Neuron (in vitro differentiated cells): ENCODE data around the gene SUSD6.
"Not testable (repeated sequence)": the region's sequence is repeated elsewhere in the genome, so short reads cannot be mapped to it uniquely, and the experiment has no call there.

Experiments
- H2AFZ ChIP-seq: one replicate; pipeline ENCODE4 v1.6.1; 2013; ENCODE audit warnings: low read depth, mild to moderate bottlenecking, inconsistent platforms, low read length, moderate library complexity
- H3K27me3 ChIP-seq: one replicate; pipeline ENCODE4 v1.6.1; 2013; ENCODE audit warnings: low read length; ENCODE audit not compliant: insufficient read depth
- H3K36me3 ChIP-seq: one replicate; pipeline ENCODE4 v1.6.1; 2013; ENCODE audit warnings: low read length; ENCODE audit not compliant: insufficient read depth
- H3K4me1 ChIP-seq: one replicate; pipeline ENCODE4 v1.6.1; 2013; ENCODE audit warnings: low read length; ENCODE audit not compliant: insufficient read depth
- H3K4me3 ChIP-seq: 2 replicates; pipeline ENCODE4 v1.5.1; 2013; ENCODE audit warnings: mild to moderate bottlenecking, low read length, moderate library complexity
- H3K9me3 ChIP-seq: one replicate; pipeline ENCODE4 v1.6.1; 2013; ENCODE audit warnings: low read length

Gene SUSD6

DNA sequence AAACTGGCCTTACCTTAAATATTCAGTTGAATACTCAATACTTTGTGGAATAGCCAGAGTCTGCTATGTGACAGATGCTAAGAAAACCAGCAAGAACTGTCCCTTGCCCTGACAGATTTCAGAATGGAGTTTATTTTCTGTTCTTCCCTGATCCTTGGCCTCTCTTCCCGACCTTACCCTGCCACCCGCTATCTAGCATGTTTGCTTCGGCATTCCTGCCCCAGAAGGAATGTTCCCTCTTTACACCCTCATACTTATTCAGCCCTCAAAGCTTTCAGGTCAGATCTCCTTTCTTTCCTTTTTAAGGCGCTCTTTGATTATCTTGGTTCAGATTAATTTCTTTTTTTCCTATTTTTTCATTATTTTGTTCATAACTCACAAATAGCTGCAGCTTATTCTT lies 21.8 kb downstream of the SUSD6 start:
- no peak overlapping the region for H2AFZ ChIP-seq
- no peaks in the 10 kb centered on the region for H3K9me3 ChIP-seq
- H3K27me3 ChIP-seq = no peaks in the 10 kb centered on the region
- H3K36me3 ChIP-seq = no peaks in the 10 kb centered on the region
- peaks cover 80% of the 10 kb centered on the region for H3K4me1 ChIP-seq
- H3K4me3 ChIP-seq = no peak overlapping the region

DNA sequence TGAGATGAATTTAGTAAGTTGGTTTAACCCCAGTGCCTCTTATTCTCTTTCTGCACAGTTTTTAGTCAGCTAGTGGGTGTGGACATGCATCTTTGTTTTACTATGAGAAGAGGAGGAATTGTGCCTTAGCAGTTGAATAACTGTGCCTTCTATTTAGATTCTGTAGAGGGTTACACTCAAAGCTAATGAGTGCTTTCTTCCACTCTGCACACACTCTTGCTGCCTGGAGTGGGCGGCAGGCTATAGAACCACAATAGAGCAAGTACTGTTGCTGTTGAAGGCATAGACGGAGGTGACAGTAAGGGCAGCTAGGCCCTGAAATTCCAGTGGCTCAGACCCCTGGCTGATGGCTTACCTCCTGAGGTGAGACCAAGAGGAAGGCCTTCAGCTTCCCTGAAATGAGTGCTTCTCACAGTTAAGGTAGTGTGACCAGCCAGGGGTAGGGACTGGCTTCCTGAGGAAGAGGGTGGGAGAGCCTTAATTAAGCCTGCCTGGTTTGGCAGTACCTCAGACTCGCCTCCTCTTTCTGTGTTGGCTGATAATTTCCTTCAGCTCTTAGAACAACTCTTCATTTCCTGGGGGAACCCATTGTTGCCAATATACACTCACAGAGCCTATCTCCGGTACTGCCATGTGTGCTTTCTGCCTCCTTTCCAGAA lies 24.7 kb downstream of the SUSD6 start:
- Histone ChIP-seq H3K9me3 (peaks cover 3% of the 10 kb centered on the region), H3K4me1 (peaks cover 75% of the 10 kb centered on the region), H2AFZ (no peak overlapping the region), H3K27me3 (no peaks in the 10 kb centered on the region), H3K36me3 (no peaks in the 10 kb centered on the region), H3K4me3 (no peak overlapping the region)

DNA sequence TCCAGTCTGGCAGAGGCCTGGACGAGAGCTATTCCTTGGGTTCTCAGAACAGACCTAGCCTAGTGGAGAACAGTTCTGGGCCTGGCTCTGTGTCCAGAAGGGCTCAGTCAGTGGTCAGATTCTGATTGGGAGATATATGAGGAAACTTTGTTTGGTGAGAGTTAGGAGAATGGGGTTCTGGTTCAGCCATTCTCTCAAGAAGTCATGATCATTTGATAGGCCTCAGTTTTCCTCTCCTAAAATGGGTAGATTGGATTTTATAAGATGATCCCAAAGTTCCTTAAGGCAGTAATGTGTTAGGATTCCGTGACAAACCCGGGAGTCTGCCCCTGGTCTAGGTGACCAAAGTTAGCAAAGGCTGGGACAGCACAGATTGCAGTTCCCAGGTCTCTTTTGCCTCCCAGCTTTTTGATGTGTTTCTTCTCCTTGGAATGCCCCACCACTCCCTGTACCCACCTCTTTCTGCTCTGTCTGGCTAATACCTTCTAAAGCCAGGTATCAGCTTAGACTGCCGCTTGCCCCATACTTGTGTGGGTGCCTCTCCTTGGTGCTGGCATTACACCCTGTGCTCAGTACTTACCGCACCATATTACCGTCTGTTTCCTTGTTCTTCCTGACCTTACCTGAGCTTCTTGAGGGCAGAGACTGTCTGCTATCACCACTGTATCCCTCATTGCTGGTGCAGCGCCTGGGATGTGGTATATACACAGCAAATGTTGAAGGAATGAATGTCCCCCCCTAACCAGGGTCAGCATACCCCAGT lies 25.5 kb downstream of the SUSD6 start:
- H3K9me3 ChIP-seq = peaks cover 3% of the 10 kb centered on the region
- H2AFZ ChIP-seq = no peak overlapping the region
- H3K27me3 ChIP-seq = no peaks in the 10 kb centered on the region
- H3K36me3 ChIP-seq = no peaks in the 10 kb centered on the region
- peaks cover 70% of the 10 kb centered on the region for H3K4me1 ChIP-seq
- no peak overlapping the region for H3K4me3 ChIP-seq

DNA sequence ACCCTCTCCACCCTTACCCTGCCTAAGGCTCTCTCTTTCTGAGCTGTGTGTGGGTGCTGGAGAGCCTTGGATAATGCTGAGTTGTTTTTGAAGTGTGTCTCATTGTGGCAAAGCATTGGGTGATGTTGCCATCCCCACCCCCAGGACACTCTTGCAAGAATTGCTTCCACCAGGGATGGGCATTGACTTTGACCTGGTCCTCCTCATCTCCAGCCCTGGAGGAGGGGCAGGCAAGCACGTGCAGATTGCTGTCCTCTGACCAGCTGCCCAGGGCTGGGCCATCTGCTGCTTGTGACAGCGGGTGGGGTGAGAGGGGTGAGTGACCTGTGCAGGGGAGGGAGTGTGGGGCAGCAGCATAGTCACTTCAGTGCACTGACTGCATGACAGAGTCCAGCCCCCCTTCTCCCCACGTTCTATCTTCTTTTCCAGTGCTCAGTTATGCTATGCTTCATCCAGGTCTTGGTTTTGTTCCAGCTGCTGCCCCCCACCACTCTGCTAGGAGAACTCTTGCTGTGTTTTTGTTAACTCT lies 26.2 kb downstream of the SUSD6 start:
- Histone ChIP-seq H2AFZ (no peak overlapping the region), H3K27me3 (no peaks in the 10 kb centered on the region), H3K9me3 (peaks cover 3% of the 10 kb centered on the region), H3K36me3 (no peaks in the 10 kb centered on the region), H3K4me1 (peaks cover 63% of the 10 kb centered on the region), H3K4me3 (no peak overlapping the region)

DNA sequence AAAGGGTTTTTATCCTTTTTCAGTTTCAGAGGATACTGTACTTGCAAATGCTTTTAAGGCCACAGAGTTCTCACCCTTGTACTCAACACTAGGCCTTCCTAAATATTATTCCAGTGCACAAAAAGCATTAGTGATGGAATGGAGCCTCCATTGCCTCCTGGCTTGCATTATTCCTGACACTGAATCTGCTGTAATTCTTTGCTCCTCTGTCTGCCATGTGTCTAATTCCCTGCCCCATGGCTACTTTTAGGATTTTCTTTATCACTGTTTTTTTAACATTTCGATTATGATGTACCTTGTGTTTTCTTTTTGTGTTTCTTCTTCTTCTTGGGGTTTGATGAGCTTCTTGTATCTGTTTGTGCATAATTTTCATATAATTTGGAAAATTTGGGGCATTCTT lies 29.5 kb downstream of the SUSD6 start:
- peaks cover 30% of the 10 kb centered on the region for H3K4me1 ChIP-seq
- H2AFZ ChIP-seq = no peak overlapping the region
- H3K4me3 ChIP-seq = no peak overlapping the region
- no peaks in the 10 kb centered on the region for H3K27me3 ChIP-seq
- no peaks in the 10 kb centered on the region for H3K36me3 ChIP-seq
- peaks cover 3% of the 10 kb centered on the region for H3K9me3 ChIP-seq

DNA sequence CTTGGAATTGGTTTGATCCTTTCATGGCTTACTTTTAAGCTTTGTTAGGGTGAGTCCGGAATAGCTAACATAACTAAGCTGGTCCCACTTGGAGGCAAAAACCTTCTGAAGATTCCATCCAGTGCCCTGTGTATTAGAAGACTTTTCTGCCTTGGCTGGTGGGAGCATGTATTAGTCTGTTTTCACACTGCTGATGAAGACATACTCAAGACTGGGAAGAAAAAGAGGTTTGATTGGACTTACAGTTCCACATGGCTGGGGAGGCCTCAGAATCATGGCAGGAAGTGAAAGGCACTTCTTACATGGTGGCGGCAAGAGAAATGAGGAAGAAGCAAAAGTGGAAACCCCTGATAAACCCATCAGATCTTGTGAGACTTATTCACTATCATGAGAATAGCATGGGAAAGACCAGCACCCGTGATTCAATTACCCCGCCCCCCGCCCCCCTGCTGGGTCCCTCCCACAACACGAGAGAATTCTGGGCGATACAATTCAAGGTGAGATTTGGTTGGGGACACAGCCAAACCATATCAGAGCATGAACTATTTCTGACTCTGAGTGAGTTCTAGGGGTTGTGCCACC lies 30.9 kb downstream of the SUSD6 start:
- H2AFZ ChIP-seq, H3K27me3 ChIP-seq, H3K9me3 ChIP-seq, H3K36me3 ChIP-seq, H3K4me3 ChIP-seq: not testable (repeated sequence)
- H3K4me1 ChIP-seq = peaks cover 16% of the 10 kb centered on the region

DNA sequence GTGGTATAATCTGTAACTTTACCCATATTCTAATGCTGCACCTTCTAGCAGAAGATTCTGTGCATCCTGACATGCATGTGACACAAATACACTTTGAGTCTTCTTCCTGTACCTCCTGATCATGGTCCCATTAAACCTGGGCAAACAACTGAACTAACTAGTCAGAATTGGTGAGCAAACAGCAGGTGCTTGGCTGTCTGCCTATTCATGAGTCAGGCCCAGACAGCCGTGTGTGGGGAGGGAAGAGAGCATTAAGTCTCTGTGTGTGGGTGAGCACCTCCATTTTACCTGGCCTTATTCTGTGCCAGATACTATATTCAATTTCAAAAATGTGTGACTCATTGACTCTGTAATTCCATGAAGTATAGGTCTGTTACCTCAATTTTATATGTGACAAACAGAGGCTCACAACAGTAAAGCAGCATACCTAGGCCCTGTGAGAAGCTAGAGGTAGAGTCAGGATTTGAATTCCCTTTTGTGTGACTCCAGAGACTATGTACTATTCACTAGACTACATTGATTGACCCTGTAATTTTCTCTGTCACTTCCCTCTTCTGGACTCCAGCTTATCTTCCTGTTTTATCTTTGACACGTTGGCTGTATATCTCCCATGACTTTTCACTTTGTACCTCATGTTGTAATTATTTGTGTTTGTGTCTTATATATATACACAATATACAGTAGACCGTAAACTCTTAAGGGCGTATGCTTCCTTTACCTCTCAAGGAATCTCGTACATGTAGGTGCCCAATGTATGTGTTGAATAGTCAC lies 32.2 kb downstream of the SUSD6 start:
- H3K4me3 ChIP-seq = no peak overlapping the region
- no peaks in the 10 kb centered on the region for H3K36me3 ChIP-seq
- H3K4me1 ChIP-seq = peaks cover 5% of the 10 kb centered on the region
- peaks cover 3% of the 10 kb centered on the region for H3K9me3 ChIP-seq
- no peak overlapping the region for H2AFZ ChIP-seq
- H3K27me3 ChIP-seq = no peaks in the 10 kb centered on the region

DNA sequence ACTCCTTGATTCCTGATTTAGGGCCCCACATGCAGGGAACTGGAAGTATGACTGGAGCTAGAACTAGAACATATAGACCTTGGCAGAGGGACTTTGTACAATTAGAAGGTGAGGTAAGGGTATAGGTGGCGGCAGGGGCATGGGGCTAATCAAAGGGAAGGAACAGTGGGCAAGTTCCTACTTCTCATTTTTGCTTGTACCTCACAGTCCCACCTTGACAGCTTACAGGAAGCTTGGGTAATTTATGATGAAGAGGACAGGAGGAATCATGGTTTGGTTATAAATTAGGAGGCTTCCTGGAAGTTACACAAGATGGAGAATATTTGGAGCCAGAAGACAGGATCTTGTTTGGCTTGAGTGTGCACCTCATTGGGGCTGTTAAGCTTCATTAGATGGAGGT lies 33.4 kb downstream of the SUSD6 start:
- H3K4me1 ChIP-seq = peaks cover 6% of the 10 kb centered on the region

DNA sequence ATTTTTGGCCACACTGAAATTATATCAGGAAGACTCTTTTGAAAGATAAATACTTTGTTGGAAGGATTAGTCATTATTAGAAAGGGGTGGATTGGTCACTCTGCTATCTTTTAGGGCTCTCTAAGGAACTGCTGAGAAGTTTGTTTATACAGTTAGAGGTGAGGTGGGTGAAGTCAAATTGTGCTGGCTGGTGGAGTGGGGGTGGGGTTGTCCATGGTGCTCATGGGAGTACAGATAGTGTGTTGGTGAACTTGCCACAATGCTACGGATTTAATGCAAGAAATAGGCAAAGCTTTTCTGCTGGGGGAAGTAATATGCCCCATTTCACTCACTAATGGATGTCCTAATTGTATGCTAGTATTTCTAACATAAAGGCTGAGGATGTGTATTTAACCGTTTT lies 35.8 kb downstream of the SUSD6 start:
- Histone ChIP-seq H2AFZ (no peak overlapping the region), H3K4me3 (no peak overlapping the region), H3K9me3 (no peaks in the 10 kb centered on the region), H3K36me3 (no peaks in the 10 kb centered on the region), H3K27me3 (no peaks in the 10 kb centered on the region), H3K4me1 (peaks cover 12% of the 10 kb centered on the region)

More for the DNA sequence above, 33.4 kb downstream of the SUSD6 start:
- no peak overlapping the region for H2AFZ ChIP-seq
- peaks cover 3% of the 10 kb centered on the region for H3K9me3 ChIP-seq
- no peaks in the 10 kb centered on the region for H3K27me3 ChIP-seq
- H3K4me3 ChIP-seq = no peak overlapping the region
- H3K36me3 ChIP-seq = no peaks in the 10 kb centered on the region

DNA sequence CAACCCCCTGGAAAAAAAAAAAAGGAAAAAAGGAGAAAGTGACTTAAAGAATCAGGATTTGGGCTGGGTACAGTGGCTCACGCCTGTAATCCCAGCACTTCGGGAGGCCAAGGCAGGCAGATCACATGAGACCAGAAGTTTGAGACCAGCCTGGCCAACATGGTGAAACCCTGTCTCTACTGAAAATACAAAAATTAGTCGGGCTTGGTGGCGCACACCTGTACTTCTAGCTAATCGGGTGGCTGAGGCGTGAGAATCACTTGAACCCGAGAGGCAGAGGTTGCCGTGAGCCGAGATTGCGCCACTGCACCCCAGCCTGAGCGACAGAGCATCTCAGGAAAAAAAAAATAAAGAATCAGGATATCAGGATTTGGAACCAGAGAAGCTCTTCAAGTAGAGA lies 36.2 kb downstream of the SUSD6 start:
- not testable (repeated sequence) for H2AFZ ChIP-seq, H3K4me3 ChIP-seq, H3K36me3 ChIP-seq, H3K27me3 ChIP-seq, H3K9me3 ChIP-seq
- peaks cover 12% of the 10 kb centered on the region for H3K4me1 ChIP-seq

DNA sequence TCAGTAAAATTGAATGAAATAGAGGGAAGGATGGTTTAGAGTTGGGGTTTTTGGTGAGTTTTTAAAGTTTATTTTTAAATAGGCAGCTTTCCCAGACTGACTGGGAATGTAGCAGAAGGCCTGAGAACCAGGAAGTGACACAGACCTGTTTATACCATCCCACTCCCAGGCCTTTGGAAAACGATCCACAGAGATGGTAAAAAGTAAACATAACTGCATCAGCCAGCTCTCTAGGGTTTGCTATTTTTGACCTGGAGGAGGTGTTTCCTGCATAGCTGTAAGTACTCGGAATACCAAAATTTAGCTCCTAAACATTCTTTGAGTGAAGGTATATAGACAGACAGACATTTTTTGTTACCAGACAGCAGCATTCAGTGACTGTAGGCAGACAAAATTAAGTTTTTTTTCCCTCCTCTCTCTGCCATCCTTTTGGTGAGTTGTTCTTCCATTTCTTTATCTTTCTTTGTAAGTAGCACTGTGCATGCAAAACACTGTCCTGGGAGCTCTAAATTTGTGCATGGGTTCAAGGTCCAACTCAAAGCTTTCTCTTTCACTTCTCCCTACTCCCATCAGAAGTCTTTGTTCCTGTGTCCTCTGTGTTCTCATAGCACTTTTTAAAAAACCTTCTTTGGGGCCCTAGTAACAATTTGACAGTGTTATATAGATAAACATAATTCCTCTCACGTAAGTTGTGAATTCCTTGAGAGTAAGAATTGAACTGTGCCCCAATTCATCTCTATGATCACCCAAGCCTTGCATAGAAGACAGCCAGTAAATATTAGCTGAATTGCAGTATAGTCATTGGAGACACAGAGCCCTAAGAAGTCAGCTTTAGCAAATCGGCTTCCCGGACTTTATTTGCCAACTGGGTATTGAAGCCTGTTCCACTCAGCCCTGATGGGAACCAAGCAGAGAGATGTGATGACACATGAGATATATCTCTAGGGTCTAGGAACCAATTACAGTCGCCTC lies 37.4 kb downstream of the SUSD6 start:
- H3K36me3 ChIP-seq = no peaks in the 10 kb centered on the region
- no peaks in the 10 kb centered on the region for H3K27me3 ChIP-seq
- no peak overlapping the region for H2AFZ ChIP-seq
- no peaks in the 10 kb centered on the region for H3K9me3 ChIP-seq
- H3K4me1 ChIP-seq = peaks cover 12% of the 10 kb centered on the region
- H3K4me3 ChIP-seq = no peak overlapping the region

DNA sequence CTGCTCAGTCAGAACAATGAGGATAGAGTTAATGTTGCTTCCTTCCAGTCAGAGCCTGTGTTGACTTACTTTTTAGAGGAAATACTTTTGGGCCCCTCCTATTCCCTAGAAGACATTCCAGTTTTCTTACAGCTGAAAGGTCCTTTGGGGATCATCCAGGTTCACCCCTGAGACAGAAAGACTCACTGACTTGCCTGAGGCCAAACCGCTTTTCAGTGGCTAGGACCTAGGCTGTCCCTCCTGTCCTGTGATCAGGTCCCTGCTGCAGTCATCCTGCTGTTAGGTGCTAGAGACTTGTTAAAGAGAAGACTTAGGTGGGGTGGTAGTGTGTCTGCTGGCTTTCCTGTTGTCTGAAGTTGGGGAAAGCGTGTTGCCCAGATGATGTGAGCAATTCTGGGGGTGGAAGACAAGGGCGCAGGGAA lies 39.6 kb downstream of the SUSD6 start:
- H3K9me3 ChIP-seq = no peaks in the 10 kb centered on the region
- peaks cover 12% of the 10 kb centered on the region for H3K4me1 ChIP-seq
- H3K4me3 ChIP-seq = no peak overlapping the region
- no peak overlapping the region for H2AFZ ChIP-seq
- H3K27me3 ChIP-seq = no peaks in the 10 kb centered on the region
- no peaks in the 10 kb centered on the region for H3K36me3 ChIP-seq
